ENCODE results near the gene ATXN1.

Gene ATXN1

DNA sequence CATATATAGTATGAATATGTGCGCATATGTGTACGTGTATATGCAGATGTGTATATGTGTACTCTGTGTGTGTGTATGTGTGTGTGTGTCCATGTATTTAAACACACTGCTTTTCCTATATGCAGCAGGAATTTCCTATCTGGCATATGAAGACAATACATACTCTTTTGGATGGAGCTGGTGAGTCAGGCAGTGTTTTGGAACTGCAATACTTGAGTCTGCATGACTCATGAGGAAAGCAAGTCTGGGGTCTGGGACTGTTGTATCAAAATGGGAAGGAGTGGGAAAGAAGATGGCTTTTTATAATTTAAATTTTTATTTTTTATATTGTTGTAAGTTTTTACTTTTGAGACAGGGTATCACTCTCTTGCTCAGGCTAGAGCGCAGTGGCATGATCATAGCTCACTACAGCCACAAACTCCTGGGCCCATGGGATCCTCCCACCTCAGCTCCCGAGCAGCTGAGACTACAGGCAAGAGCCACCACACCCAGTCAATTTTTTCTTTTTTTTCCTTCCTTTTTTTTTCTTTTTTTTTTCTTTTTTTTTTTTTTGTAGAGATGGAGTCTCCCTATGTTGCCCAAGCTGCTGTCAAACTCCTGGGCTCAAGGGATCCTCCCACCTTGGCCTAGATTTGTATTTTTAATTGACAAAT, 72.2 kb downstream of the ATXN1 start:
- Histone ChIP-seq H3K4me3 (no peak overlapping the region), H3K36me3 (no peaks in the 10 kb centered on the region), H3K27ac (no peak overlapping the region), H3K4me1 (peaks cover 0 to 45% (median 4%) of the 10 kb centered on the region in 4 donors), H3K9me3 (no peaks in the 10 kb centered on the region), H3K27me3 (no peaks in the 10 kb centered on the region)
- TF ChIP-seq, protein P1, sequence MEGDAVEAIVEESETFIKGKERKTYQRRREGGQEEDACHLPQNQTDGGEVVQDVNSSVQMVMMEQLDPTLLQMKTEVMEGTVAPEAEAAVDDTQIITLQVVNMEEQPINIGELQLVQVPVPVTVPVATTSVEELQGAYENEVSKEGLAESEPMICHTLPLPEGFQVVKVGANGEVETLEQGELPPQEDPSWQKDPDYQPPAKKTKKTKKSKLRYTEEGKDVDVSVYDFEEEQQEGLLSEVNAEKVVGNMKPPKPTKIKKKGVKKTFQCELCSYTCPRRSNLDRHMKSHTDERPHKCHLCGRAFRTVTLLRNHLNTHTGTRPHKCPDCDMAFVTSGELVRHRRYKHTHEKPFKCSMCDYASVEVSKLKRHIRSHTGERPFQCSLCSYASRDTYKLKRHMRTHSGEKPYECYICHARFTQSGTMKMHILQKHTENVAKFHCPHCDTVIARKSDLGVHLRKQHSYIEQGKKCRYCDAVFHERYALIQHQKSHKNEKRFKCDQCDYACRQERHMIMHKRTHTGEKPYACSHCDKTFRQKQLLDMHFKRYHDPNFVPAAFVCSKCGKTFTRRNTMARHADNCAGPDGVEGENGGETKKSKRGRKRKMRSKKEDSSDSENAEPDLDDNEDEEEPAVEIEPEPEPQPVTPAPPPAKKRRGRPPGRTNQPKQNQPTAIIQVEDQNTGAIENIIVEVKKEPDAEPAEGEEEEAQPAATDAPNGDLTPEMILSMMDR (IDR thresholded peaks at IDR 0.05) = no peak
- intact Hi-C loops (cut with DNase I; ENCODE audit: low total_unique reads) = loop anchor here (10.0 kb wide), 1 partner anchor 66 kb away; no protein-coding TSS in a partner anchor
- DNase-seq = no peak

DNA sequence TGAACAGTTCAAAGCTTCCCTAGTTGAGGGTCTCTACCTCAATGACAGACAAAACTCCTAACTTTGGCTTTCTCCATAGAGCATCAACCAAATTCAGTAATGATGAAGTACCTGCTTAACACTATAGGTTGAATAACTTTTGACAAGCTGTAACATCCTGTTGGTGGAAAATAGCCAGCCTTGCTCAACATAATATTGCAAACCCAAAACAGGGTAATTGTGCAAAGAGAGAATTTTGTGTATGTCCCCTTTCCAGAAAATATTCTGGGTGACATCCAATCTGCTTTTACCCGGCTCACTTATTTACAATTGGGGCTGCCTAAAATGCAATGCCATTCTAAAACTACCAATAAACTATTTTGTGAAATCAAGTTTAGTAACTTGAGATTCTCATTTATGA, 72.8 kb downstream of the ATXN1 start:
- peaks cover 0 to 52% (median 7%) of the 10 kb centered on the region in 4 donors for H3K4me1 ChIP-seq
- H3K36me3 ChIP-seq = no peaks in the 10 kb centered on the region
- intact Hi-C loops (cut with DNase I; ENCODE audit: low total_unique reads) = loop anchor here (10.0 kb wide), 1 partner anchor 66 kb away; no protein-coding TSS in a partner anchor
- H3K4me3 ChIP-seq = no peak overlapping the region
- H3K27me3 ChIP-seq = no peaks in the 10 kb centered on the region
- H3K9me3 ChIP-seq = no peaks in the 10 kb centered on the region
- TF ChIP-seq, protein P1 (IDR thresholded peaks at IDR 0.05) = no peak
- H3K27ac ChIP-seq = no peak overlapping the region
- no peak for DNase-seq

DNA sequence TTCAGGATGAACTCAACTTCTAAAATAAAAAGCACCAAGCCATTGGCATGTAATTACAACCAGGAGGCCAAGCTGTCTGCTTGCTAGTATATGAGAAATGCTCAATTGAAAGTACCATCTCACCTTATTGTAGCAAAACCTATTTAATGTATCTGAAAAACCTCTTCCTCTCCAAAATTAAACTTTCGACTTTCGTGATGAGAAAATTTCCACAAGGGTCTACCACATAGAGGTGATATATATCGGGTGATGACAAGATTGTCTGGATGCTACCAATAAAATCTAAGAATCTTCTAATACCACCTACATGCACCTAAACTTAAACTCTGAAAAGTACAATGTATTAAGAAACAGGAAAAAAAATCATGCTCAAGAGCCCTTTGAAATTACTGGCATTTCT, 74.2 kb downstream of the ATXN1 start:
- H3K36me3 ChIP-seq = no peaks in the 10 kb centered on the region
- no peak for DNase-seq
- no peak overlapping the region for H3K4me3 ChIP-seq
- no peaks in the 10 kb centered on the region for H3K9me3 ChIP-seq
- intact Hi-C loops (cut with DNase I; ENCODE audit: low total_unique reads) = loop anchor here (10.0 kb wide), 1 partner anchor 68 kb away; no protein-coding TSS in a partner anchor
- no peak overlapping the region for H3K27ac ChIP-seq
- TF ChIP-seq, protein P1 (IDR thresholded peaks at IDR 0.05) = no peak
- H3K27me3 ChIP-seq = no peaks in the 10 kb centered on the region
- peaks cover 0 to 60% (median 12%) of the 10 kb centered on the region in 4 donors for H3K4me1 ChIP-seq

DNA sequence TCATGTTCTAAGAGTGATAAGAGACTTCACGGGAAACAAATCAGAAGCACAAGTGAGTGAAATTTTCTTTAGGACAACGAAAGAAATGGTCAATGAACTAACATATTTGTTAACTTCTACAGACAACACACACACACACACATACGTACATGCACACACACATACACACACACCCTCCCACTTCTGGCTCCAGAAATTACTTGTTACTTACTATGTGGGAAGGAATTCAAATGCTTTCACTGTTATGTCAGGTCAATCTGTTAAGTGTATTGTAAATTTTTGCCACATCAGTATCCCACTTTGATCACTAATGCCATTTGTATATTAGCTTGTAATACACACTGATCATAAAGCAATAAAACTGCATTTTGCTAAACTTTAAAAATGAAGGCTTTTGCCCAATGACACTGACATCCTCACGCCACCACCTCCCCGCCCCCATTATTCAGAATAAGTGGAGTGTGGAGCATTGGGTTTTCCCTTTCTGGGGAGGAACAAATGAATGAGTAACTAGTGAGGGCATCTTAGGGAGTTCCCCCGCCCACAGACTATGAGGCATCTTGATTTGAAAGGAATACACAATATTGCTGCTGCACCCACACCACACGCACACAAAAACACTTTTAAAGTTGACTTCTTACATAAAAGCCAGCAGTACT, 76.2 kb downstream of the ATXN1 start:
- no peak overlapping the region for H3K27ac ChIP-seq
- DNase-seq = no peak
- peaks cover 0 to 67% (median 16%) of the 10 kb centered on the region in 4 donors for H3K4me1 ChIP-seq
- TF ChIP-seq, protein P1 (IDR thresholded peaks at IDR 0.05) = no peak
- intact Hi-C loops (cut with DNase I; ENCODE audit: low total_unique reads) = loop anchor here (10.0 kb wide), 1 partner anchor 70 kb away; no protein-coding TSS in a partner anchor
- H3K36me3 ChIP-seq = no peaks in the 10 kb centered on the region
- H3K27me3 ChIP-seq = no peaks in the 10 kb centered on the region
- no peak overlapping the region for H3K4me3 ChIP-seq
- no peaks in the 10 kb centered on the region for H3K9me3 ChIP-seq

DNA sequence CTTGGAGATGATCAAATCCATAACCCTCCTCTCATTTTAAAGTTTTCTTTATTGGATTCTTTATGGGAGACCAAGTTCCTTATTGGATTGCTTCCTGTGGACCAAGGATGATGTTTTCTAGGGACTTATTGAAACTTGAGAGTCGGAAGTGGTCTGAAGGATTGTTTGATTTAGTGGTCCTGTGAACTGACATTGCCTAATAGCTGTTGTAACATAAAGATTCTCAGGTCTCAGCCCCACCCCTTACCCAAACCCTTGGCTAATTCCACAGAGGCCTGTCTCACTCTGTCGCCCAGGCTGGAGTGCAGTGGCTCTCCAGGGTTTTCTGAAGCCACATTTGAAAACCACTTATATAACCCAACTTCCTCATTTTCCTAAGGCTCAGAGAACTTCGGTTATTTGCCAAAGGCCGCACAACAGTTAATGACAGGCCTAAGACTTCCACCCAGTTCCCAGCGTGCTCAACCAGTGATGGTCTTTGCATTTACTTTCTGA, 77.0 kb downstream of the ATXN1 start:
- Histone ChIP-seq H3K27me3 (no peaks in the 10 kb centered on the region), H3K36me3 (no peaks in the 10 kb centered on the region), H3K9me3 (no peaks in the 10 kb centered on the region), H3K4me1 (peaks cover 0 to 66% (median 16%) of the 10 kb centered on the region in 4 donors), H3K4me3 (no peak overlapping the region), H3K27ac (peak overlapping the region; percentile 12 to 33)
- TF ChIP-seq, protein P1 (IDR thresholded peaks at IDR 0.05) = no peak
- DNase-seq = no peak
- intact Hi-C loops (cut with DNase I; ENCODE audit: low total_unique reads) = loop anchor here (10.0 kb wide), 1 partner anchor 71 kb away; no protein-coding TSS in a partner anchor

All from tibial artery (tissue), 4 donors.